Measurements from ENCODE around the gene KCNJ10. TPM values are rescaled to one million over a fixed set of nuclear protein-coding genes. Genes with fewer than 3 reads are reported as not detected.

KCNJ10 gene
- total and polyA plus RNA-seq, 2 donors (not counting 3 experiments of a cell fraction or from before 2014, with no cell fraction given) = not detected

DNA sequence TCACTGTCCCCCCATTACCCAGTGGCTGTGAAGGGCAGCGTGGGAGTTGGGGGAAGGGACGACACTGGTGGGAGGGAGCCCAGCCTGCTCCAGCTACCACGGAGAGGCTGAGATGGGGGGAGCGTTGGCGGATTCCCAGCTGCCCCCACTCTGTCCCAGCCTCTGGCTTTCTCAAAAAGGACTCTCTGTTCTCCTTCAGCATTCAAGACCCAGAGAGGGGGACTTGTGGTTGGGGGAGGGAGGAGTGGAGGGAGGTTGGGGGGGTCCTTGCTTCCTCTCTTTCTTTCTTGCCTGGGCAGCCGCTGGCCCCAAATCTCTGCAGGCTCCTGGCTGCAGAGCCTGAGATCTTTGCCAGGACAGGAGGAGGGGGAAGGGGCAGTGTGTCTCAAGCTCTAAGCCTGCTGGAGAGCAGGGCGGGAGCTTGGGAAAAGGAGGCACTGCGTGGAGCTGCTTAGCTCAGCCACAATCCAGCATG lies 47.8 kb upstream of the KCNJ10 start:
- no peaks in the 10 kb centered on the region for H4K20me1 ChIP-seq (replicated peaks; ENCODE audit: control insufficient read depth, extremely low read depth, insufficient read depth, low read length)
- dilution Hi-C loops (cut with MboI; ENCODE audit: extremely low pct_ligation_motif_present, low sequenced_read_pairs) (no loop called here), intact Hi-C loops (cut with micrococcal nuclease) (no loop called here)
- H3K9me1 ChIP-seq (replicated peaks; ENCODE audit: control insufficient read depth, extremely low read depth, insufficient read depth, low read length) = no peaks in the 10 kb centered on the region
- H3K4me1 ChIP-seq (ENCODE audit: control insufficient read depth, extremely low read depth, insufficient read depth, low read length) = no peaks in the 10 kb centered on the region
- DNase-seq (ENCODE audit: low read depth, low spot score) = no peak
- peaks cover 21 to 24% of the 10 kb centered on the region in 2 experiments for H3K27me3 ChIP-seq (ENCODE audit: control insufficient read depth in 2 of 2, insufficient read depth in 2 of 2, low read length in 2 of 2)
- ChIA-PET CTCF (interaction anchor here (0.9 to 1.5 kb wide), 4 partner anchors 10 to 76 kb away, joined by 3 to 5 read pairs (median 3); no protein-coding TSS in a partner anchor), POLR2A (no interaction called here)
- no peaks in the 10 kb centered on the region for H3K36me3 ChIP-seq (ENCODE audit: control insufficient read depth in 2 of 2, extremely low read depth in 1 of 2, insufficient read depth in 2 of 2, low read length in 2 of 2)
- FAIRE-seq = no peak
- no peak overlapping the region for H3K27ac ChIP-seq (ENCODE audit: insufficient read depth, low read depth, low read length)
- H3K9me3 ChIP-seq (replicated peaks; ENCODE audit: control insufficient read depth, insufficient read depth, low read length) = no peaks in the 10 kb centered on the region
- H2AFZ ChIP-seq (ENCODE audit: low read depth, low read length) = no peak overlapping the region
- TF ChIP-seq, protein P1, sequence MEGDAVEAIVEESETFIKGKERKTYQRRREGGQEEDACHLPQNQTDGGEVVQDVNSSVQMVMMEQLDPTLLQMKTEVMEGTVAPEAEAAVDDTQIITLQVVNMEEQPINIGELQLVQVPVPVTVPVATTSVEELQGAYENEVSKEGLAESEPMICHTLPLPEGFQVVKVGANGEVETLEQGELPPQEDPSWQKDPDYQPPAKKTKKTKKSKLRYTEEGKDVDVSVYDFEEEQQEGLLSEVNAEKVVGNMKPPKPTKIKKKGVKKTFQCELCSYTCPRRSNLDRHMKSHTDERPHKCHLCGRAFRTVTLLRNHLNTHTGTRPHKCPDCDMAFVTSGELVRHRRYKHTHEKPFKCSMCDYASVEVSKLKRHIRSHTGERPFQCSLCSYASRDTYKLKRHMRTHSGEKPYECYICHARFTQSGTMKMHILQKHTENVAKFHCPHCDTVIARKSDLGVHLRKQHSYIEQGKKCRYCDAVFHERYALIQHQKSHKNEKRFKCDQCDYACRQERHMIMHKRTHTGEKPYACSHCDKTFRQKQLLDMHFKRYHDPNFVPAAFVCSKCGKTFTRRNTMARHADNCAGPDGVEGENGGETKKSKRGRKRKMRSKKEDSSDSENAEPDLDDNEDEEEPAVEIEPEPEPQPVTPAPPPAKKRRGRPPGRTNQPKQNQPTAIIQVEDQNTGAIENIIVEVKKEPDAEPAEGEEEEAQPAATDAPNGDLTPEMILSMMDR (IDR thresholded peaks at IDR 0.05; ENCODE audit: extremely low read depth in 1 of 2, insufficient read depth in 1 of 2, low read depth in 1 of 2, low read length in 2 of 2) = no peak
- no peak for TF ChIP-seq FOS (IDR thresholded peaks at IDR 0.05; ENCODE audit: borderline replicate concordance, insufficient read depth, low read length)
- TF ChIP-seq MYC (IDR thresholded peaks at IDR 0.05; ENCODE audit: low read depth, low read length) = no peak
- TF ChIP-seq POLR2AphosphoS5 (IDR thresholded peaks at IDR 0.05; ENCODE audit: insufficient read depth, low read depth, low read length) = no peak
- TF ChIP-seq EZH2 (IDR thresholded peaks at IDR 0.05; ENCODE audit: borderline replicate concordance, low read depth, low read length, severe bottlenecking) = no peak
- no peaks in the 10 kb centered on the region for H3K79me2 ChIP-seq (ENCODE audit: control insufficient read depth, insufficient read depth, low read length)
- H3K4me3 ChIP-seq (replicated peaks in 1 of 3; ENCODE audit: insufficient read depth in 1 of 3, low read depth in 1 of 3, low read length in 3 of 3) = no peak overlapping the region
- no TSS peak for BruUV-seq (replicated peaks)
- no peak overlapping the region for H3K9ac ChIP-seq (replicated peaks; ENCODE audit: extremely low read depth, insufficient read depth, low read length)
- no peak overlapping the region for H3K4me2 ChIP-seq (ENCODE audit: insufficient read depth, low read length)

DNA sequence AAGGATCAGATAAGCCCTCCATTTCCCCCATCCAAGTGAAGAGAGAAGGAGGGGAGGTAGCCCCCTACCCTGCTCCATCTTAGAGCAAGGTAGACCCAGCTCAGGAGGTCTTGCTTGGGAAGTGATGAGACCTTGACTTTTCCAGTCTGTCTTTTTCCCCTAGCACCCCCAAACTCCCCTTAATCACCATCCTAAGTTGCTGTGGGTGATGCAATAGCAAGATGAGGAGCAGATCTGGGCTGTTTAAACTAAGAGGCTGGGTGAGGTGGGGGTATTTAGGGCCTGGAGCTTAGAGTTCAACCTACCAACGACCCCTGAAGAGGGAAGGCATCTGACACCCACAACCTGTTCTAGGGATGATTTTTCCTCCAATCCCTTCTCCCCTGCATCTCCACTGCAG lies 47.3 kb upstream of the KCNJ10 start:
- Histone ChIP-seq H3K4me3 (replicated peaks in 1 of 3; ENCODE audit: insufficient read depth in 1 of 3, low read depth in 1 of 3, low read length in 3 of 3) (no peak overlapping the region), H3K36me3 (ENCODE audit: control insufficient read depth in 2 of 2, extremely low read depth in 1 of 2, insufficient read depth in 2 of 2, low read length in 2 of 2) (no peaks in the 10 kb centered on the region), H2AFZ (ENCODE audit: low read depth, low read length) (no peak overlapping the region), H3K27me3 (ENCODE audit: control insufficient read depth in 2 of 2, insufficient read depth in 2 of 2, low read length in 2 of 2) (peaks cover 21 to 24% of the 10 kb centered on the region in 2 experiments), H3K79me2 (ENCODE audit: control insufficient read depth, insufficient read depth, low read length) (no peaks in the 10 kb centered on the region), H3K9me3 (replicated peaks; ENCODE audit: control insufficient read depth, insufficient read depth, low read length) (no peaks in the 10 kb centered on the region), H3K9me1 (replicated peaks; ENCODE audit: control insufficient read depth, extremely low read depth, insufficient read depth, low read length) (no peaks in the 10 kb centered on the region), H3K27ac (ENCODE audit: insufficient read depth, low read depth, low read length) (no peak overlapping the region), H3K9ac (replicated peaks; ENCODE audit: extremely low read depth, insufficient read depth, low read length) (no peak overlapping the region), H3K4me2 (ENCODE audit: insufficient read depth, low read length) (no peak overlapping the region), H3K4me1 (ENCODE audit: control insufficient read depth, extremely low read depth, insufficient read depth, low read length) (no peaks in the 10 kb centered on the region), H4K20me1 (replicated peaks; ENCODE audit: control insufficient read depth, extremely low read depth, insufficient read depth, low read length) (no peaks in the 10 kb centered on the region)
- DNase-seq (ENCODE audit: low read depth, low spot score) = no peak
- POLR2A ChIA-PET = no interaction called here
- intact Hi-C loops (cut with micrococcal nuclease) (no loop called here), dilution Hi-C loops (cut with MboI; ENCODE audit: extremely low pct_ligation_motif_present, low sequenced_read_pairs) (no loop called here)
- BruUV-seq (replicated peaks) = no TSS peak
- CTCF ChIA-PET = interaction anchor here (0.9 to 2.0 kb wide), 6 partner anchors 9 to 259 kb away, joined by 3 to 5 read pairs (median 3); no protein-coding TSS in a partner anchor
- no peak for FAIRE-seq
- TF ChIP-seq, protein P1 (IDR thresholded peaks at IDR 0.05; ENCODE audit: extremely low read depth in 1 of 2, insufficient read depth in 1 of 2, low read depth in 1 of 2, low read length in 2 of 2) = no peak
- TF ChIP-seq, protein P2, sequence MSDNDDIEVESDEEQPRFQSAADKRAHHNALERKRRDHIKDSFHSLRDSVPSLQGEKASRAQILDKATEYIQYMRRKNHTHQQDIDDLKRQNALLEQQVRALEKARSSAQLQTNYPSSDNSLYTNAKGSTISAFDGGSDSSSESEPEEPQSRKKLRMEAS (IDR thresholded peaks at IDR 0.05; ENCODE audit: insufficient read depth, insufficient read length) = no peak
- TF ChIP-seq GATA2 (IDR thresholded peaks at IDR 0.05; ENCODE audit: insufficient read depth, insufficient read length, low read depth, low read length) (no peak), POLR2A (IDR thresholded peaks at IDR 0.05; ENCODE audit: low read depth, low read length) (no peak), EZH2 (IDR thresholded peaks at IDR 0.05; ENCODE audit: borderline replicate concordance, low read depth, low read length, severe bottlenecking) (no peak), FOS (IDR thresholded peaks at IDR 0.05; ENCODE audit: borderline replicate concordance, insufficient read depth, low read length) (no peak), JUN (IDR thresholded peaks at IDR 0.05; ENCODE audit: borderline replicate concordance, insufficient read depth, insufficient read length, low read depth) (no peak), POLR2AphosphoS5 (IDR thresholded peaks at IDR 0.05; ENCODE audit: insufficient read depth, low read depth, low read length) (no peak), MYC (IDR thresholded peaks at IDR 0.05; ENCODE audit: low read depth, low read length) (no peak)

All from endothelial cell of umbilical vein (primary cell).